Fibroblast of lung (primary cell): Measurements from ENCODE around the gene IGFALS. TPM values are rescaled to one million over a fixed set of nuclear protein-coding genes. Genes with fewer than 3 reads are reported as not detected.

Experiments
- DNase-seq, 2 donors: peaks; one replicate each; pipeline versions ENCODE4 v3.0.0 to v3.0.0-alpha.2; 2010; ENCODE audit warnings: low read depth in 2 of 2
- H2AFZ ChIP-seq: 2 replicates; pipeline ENCODE4 v1.5.1; 2012; ENCODE audit warnings: low read length, control low read depth, inconsistent platforms
- H3K27ac ChIP-seq: 2 replicates; pipeline ENCODE4 v1.5.1; 2011; ENCODE audit warnings: low read length, control low read depth; ENCODE audit not compliant: insufficient read depth
- H3K27me3 ChIP-seq: 2 replicates; pipeline ENCODE4 v1.5.1; 2011; ENCODE audit warnings: mild to moderate bottlenecking, low read length; ENCODE audit not compliant: control insufficient read depth, insufficient read depth
- H3K36me3 ChIP-seq: 2 replicates; pipeline ENCODE4 v1.5.1; 2011; ENCODE audit warnings: low read length; ENCODE audit not compliant: control insufficient read depth, insufficient read depth
- H3K4me1 ChIP-seq: 2 replicates; pipeline ENCODE4 v1.5.1; 2011; ENCODE audit warnings: low read length; ENCODE audit not compliant: control insufficient read depth, insufficient read depth; ENCODE audit errors: extremely low read depth
- H3K4me2 ChIP-seq: 2 replicates; pipeline ENCODE4 v1.5.1; 2011; ENCODE audit warnings: low read length, control low read depth; ENCODE audit not compliant: insufficient read depth; ENCODE audit errors: extremely low read depth
- H3K4me3 ChIP-seq, 4 experiments: fragments of 200-600 bp in 1 of 4; sonication (generic) in 1 of 4; replicated peaks in 1 of 4; 2 replicates each; pipeline ENCODE4 v1.5.1; 2011 to 2016; ENCODE audit warnings: low read length in 4 of 4, low read depth in 3 of 4, mild to moderate bottlenecking in 3 of 4, control low read depth in 2 of 4, inconsistent platforms in 1 of 4, mixed read lengths in 1 of 4; ENCODE audit not compliant: insufficient read depth in 1 of 4; ENCODE audit errors: control extremely low read depth in 1 of 4
- H3K79me2 ChIP-seq: 2 replicates; pipeline ENCODE4 v1.5.1; 2012; ENCODE audit warnings: mild to moderate bottlenecking, low read length, inconsistent platforms; ENCODE audit not compliant: control insufficient read depth, insufficient read depth
- H3K9ac ChIP-seq: 2 replicates; pipeline ENCODE4 v1.5.1; 2011; ENCODE audit warnings: mild to moderate bottlenecking, low read length, control low read depth; ENCODE audit not compliant: insufficient read depth
- H3K9me3 ChIP-seq: 2 replicates; pipeline ENCODE4 v1.5.1; 2012; ENCODE audit warnings: low read depth, low read length; ENCODE audit not compliant: control insufficient read depth, insufficient read depth
- H4K20me1 ChIP-seq: 2 replicates; pipeline ENCODE4 v1.5.1; 2011; ENCODE audit warnings: low read length; ENCODE audit not compliant: control insufficient read depth, insufficient read depth; ENCODE audit errors: extremely low read depth
- CTCF ChIP-seq, 2 donors: IDR thresholded peaks in 1 of 2; conservative IDR thresholded peaks in 1 of 2; 1 replicate in 1 of 2; 2 replicates in 1 of 2; pipeline ENCODE4 v1.5.1; 2011 to 2012; ENCODE audit warnings: low read length in 2 of 2, control low read depth in 1 of 2, inconsistent platforms in 1 of 2, low read depth in 1 of 2, mild to moderate bottlenecking in 1 of 2
- EZH2 ChIP-seq: IDR thresholded peaks from 2 replicates; pipeline ENCODE4 v1.5.1; 2012; ENCODE audit warnings: low read length, control low read depth, mild to moderate bottlenecking; ENCODE audit errors: missing control alignments
- polyA plus RNA-seq, 2 donors: library from polyadenylated mRNA; depleted of rRNA in 1 of 2; stranded (reverse) in 1 of 2; unstranded in 1 of 2; fragments of >200 nt; gene quantifications; 2 replicates each; pipeline ENCODE4 v1.2.1, GENCODE V29; 2011 to 2012; ENCODE audit warnings: missing spikeins in 1 of 2
- total RNA-seq: library from RNA; depleted of rRNA; stranded (reverse); fragments of >200 nt; gene quantifications from 2 replicates; pipeline ENCODE4 v1.2.1, GENCODE V29; 2014

IGFALS gene
- total and polyA plus RNA-seq, 2 donors (not counting 1 experiment from before 2014, with no cell fraction given), result not detected

GRCh38 chr16:1749152-1750117 lies 44.1 kb downstream of the IGFALS start:
- TF ChIP-seq CTCF (conservative IDR thresholded peaks at IDR 0.05 in 1 of 2, IDR thresholded peaks at IDR 0.05 in 1 of 2; ENCODE audit: low read depth in 1 of 2, low read length in 2 of 2), result no peak
- TF ChIP-seq EZH2, result no peak
- Histone ChIP-seq H4K20me1 (no peaks in the 10 kb centered on the region), H3K36me3 (peaks cover 22% of the 10 kb centered on the region), H3K27me3 (no peaks in the 10 kb centered on the region), H3K27ac (no peak overlapping the region), H3K4me3 (no peak overlapping the region), H3K9me3 (no peaks in the 10 kb centered on the region), H3K4me1 (no peaks in the 10 kb centered on the region), H3K79me2 (no peaks in the 10 kb centered on the region), H2AFZ (no peak overlapping the region), H3K9ac (no peak overlapping the region), H3K4me2 (no peak overlapping the region)
- DNase-seq, result peak in 1 of 2 donors; percentile 35

- no peak for TF ChIP-seq CTCF (conservative IDR thresholded peaks at IDR 0.05 in 1 of 2, IDR thresholded peaks at IDR 0.05 in 1 of 2; ENCODE audit: low read depth in 1 of 2, low read length in 2 of 2)
- no peak for TF ChIP-seq EZH2
- H3K4me3 ChIP-seq, result no peak overlapping the region
- H3K9me3 ChIP-seq, result no peaks in the 10 kb centered on the region
- no peak overlapping the region for H3K4me2 ChIP-seq
- H3K79me2 ChIP-seq, result no peaks in the 10 kb centered on the region
- H3K27me3 ChIP-seq, result no peaks in the 10 kb centered on the region
- no peak for DNase-seq
- peaks cover 28% of the 10 kb centered on the region for H3K36me3 ChIP-seq
- no peaks in the 10 kb centered on the region for H3K4me1 ChIP-seq
- H4K20me1 ChIP-seq, result no peaks in the 10 kb centered on the region
- H3K27ac ChIP-seq, result no peak overlapping the region
- no peak overlapping the region for H3K9ac ChIP-seq
- H2AFZ ChIP-seq, result no peak overlapping the region
These were observed 45.6 kb downstream of the IGFALS start for GRCh38 chr16:1747934-1748333.

GRCh38 chr16:1746693-1747195 lies 46.8 kb downstream of the IGFALS start:
- Histone ChIP-seq H3K27me3 (no peaks in the 10 kb centered on the region), H3K4me2 (no peak overlapping the region), H2AFZ (no peak overlapping the region), H3K27ac (no peak overlapping the region), H3K9ac (no peak overlapping the region), H3K4me1 (no peaks in the 10 kb centered on the region), H3K9me3 (no peaks in the 10 kb centered on the region), H3K79me2 (no peaks in the 10 kb centered on the region), H4K20me1 (no peaks in the 10 kb centered on the region), H3K36me3 (peaks cover 22% of the 10 kb centered on the region), H3K4me3 (no peak overlapping the region)
- no peak for TF ChIP-seq EZH2
- no peak for TF ChIP-seq CTCF (conservative IDR thresholded peaks at IDR 0.05 in 1 of 2, IDR thresholded peaks at IDR 0.05 in 1 of 2; ENCODE audit: low read depth in 1 of 2, low read length in 2 of 2)
- DNase-seq, result peak in 1 of 2 donors; percentile 81
